HG03469 (cell line): ENCODE results near the gene PDGFRB.
"Not testable (repeated sequence)": the region's sequence is repeated elsewhere in the genome, so short reads cannot be mapped to it uniquely, and the experiment has no call there.

Experiments used
- ATAC-seq: cut with Tn5 transposase; IDR thresholded peaks from one replicate; pipeline ENCODE4 v1.9.1; 2021; ENCODE audit warnings: mild to moderate bottlenecking, moderate library complexity, moderate number of reproducible peaks; ENCODE audit not compliant: unreplicated experiment

Gene PDGFRB

GRCh38 chr5:150092159-150092787, 63.4 kb downstream of the PDGFRB start:
- ATAC-seq: no peak

- ATAC-seq: no peak
These were observed 69.5 kb downstream of the PDGFRB start, which contains the start of gene CSF1R for GRCh38 chr5:150085950-150086715. Gene CSF1R, minus strand, starts transcription at chr5:150086554. Its CDS starts 127 bp downstream, at chr5:150086427.

- no peak for ATAC-seq
These were observed 70.3 kb downstream of the PDGFRB start for GRCh38 chr5:150085191-150085912.

GRCh38 chr5:150084754-150085153, 70.9 kb downstream of the PDGFRB start:
- not testable (repeated sequence) for ATAC-seq

GRCh38 chr5:150082889-150083288, 72.8 kb downstream of the PDGFRB start:
- no peak for ATAC-seq

GRCh38 chr5:150082374-150082773, 73.3 kb downstream of the PDGFRB start:
- ATAC-seq: no peak

- ATAC-seq: no peak
These were observed 73.9 kb downstream of the PDGFRB start for GRCh38 chr5:150081541-150082283.

GRCh38 chr5:150080696-150081435, 74.8 kb downstream of the PDGFRB start:
- no peak for ATAC-seq

GRCh38 chr5:150079909-150080461, 75.7 kb downstream of the PDGFRB start:
- no peak for ATAC-seq

GRCh38 chr5:150078802-150079689, 76.6 kb downstream of the PDGFRB start:
- no peak for ATAC-seq

- no peak for ATAC-seq
These were observed 77.4 kb downstream of the PDGFRB start for GRCh38 chr5:150077996-150078801.

GRCh38 chr5:150077060-150077459, 78.6 kb downstream of the PDGFRB start:
- ATAC-seq: no peak

GRCh38 chr5:150075806-150076205, 79.8 kb downstream of the PDGFRB start:
- ATAC-seq: no peak

GRCh38 chr5:150075233-150075632, 80.4 kb downstream of the PDGFRB start:
- ATAC-seq: no peak

- no peak for ATAC-seq
These were observed 82.0 kb downstream of the PDGFRB start for GRCh38 chr5:150073677-150074076.

- ATAC-seq: no peak
These were observed 82.5 kb downstream of the PDGFRB start for GRCh38 chr5:150073086-150073625.

- no peak for ATAC-seq
These were observed 84.8 kb downstream of the PDGFRB start for GRCh38 chr5:150070821-150071220.
